GM12801 (cell line): Measurements from ENCODE around the gene ZNF146.

Experiments used
- TF ChIP-seq, protein P1 (sequence below): IDR thresholded peaks from one replicate; pipeline ENCODE4 v1.5.1; 2011; ENCODE audit warnings: control low read depth; ENCODE audit not compliant: insufficient read length; ENCODE audit errors: extremely low read depth

ZNF146 gene

GRCh38 chr19:36258028-36258875, 43.3 kb downstream of the ZNF146 start:
- TF ChIP-seq, protein P1, sequence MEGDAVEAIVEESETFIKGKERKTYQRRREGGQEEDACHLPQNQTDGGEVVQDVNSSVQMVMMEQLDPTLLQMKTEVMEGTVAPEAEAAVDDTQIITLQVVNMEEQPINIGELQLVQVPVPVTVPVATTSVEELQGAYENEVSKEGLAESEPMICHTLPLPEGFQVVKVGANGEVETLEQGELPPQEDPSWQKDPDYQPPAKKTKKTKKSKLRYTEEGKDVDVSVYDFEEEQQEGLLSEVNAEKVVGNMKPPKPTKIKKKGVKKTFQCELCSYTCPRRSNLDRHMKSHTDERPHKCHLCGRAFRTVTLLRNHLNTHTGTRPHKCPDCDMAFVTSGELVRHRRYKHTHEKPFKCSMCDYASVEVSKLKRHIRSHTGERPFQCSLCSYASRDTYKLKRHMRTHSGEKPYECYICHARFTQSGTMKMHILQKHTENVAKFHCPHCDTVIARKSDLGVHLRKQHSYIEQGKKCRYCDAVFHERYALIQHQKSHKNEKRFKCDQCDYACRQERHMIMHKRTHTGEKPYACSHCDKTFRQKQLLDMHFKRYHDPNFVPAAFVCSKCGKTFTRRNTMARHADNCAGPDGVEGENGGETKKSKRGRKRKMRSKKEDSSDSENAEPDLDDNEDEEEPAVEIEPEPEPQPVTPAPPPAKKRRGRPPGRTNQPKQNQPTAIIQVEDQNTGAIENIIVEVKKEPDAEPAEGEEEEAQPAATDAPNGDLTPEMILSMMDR, result no peak

DNA sequence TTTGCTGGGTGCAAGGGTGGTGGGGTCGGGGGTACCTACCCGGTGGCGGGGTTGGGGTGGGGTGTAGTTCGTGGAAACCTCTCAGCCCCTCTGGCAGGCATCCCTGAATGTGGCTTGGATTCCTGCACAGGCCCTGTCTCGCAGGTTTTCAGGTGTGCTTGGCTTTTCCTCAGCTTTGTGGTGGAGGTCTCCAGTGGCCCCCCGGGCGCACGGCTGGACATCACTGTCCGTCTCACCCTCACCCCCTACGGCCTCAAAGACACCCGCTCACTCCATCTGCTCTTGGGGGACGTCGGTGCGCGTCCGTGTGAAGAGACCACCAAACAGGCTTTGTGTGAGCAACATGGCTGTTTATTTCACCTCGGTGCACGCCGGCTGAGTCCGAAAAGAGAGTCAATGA, 44.3 kb downstream of the ZNF146 start:
- TF ChIP-seq, protein P1, result no peak

DNA sequence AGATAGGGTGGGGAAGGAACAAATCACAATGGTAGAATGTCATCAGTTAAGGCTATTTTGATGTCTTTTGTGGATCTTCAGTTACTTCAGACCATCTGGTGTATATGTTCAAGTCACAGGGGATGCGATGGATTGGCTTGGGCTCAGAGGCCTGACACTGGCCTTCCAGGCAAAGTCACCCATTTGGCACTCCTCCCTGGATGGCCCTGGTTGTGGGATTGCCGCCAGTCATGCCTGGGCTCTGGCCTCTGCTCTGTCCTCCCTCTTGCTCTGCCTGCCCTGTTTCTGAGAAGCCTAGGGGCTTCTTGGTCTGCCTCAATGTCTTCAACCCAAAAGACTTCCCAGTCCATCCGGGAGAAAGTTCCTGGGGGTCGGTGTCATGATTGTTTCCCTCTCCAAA, 50.2 kb downstream of the ZNF146 start:
- TF ChIP-seq, protein P1, result no peak

DNA sequence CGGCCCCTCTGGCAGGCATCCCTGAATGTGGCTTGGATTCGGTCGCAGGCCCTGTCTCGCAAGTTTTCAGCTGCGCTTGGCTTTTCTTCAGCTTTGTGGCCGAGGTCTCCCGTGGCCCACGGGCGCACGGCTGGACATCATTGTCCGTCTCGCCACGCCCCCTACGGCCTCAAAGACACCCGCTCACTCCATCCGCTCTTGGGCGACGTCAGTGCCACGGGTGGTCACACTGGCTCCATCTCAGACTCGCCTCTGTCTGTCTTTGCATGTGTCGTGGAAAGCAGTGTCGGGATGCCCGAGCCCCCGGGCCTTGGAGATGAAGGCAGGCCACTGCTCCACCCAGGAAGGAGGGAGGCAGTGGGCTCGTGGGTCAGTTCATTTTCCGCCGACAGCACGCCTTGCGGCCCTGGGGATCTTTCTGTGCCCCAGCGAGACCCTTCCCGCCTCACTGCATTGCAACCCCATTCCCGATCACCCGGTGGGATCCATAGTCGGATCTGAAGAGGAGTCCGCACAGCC, 51.0 kb downstream of the ZNF146 start:
- TF ChIP-seq, protein P1, result no peak

- TF ChIP-seq, protein P1, result no peak
These were observed 51.6 kb downstream of the ZNF146 start for GRCh38 chr19:36266375-36266961.

GRCh38 chr19:36267061-36267845, 52.3 kb downstream of the ZNF146 start:
- TF ChIP-seq, protein P1, result no peak
